Heart right ventricle (tissue), 16 donors: ENCODE data around the gene HOMEZ. TPM values are rescaled to one million over a fixed set of nuclear protein-coding genes. Genes with fewer than 3 reads are reported as not detected.

ENCODE experiments used
- ATAC-seq, 8 donors: fragments of 200-7000 bp; cut with Tn5 transposase; one replicate each; pipeline ENCODE4 v1.9.1; 2020; ENCODE audit warnings: mild to moderate bottlenecking in 8 of 8, moderate library complexity in 8 of 8, moderate number of reproducible peaks in 1 of 8
- DNase-seq, 2 donors: peaks; one replicate each; pipeline ENCODE4 v3.0.0-alpha.2; 2020
- H3K27ac ChIP-seq, 10 donors: fragments of 200-600 bp; sonication (generic) in 2 of 10; one replicate each; pipeline versions ENCODE4 v1.5.0 to v1.8.0; 2020 to 2022; ENCODE audit warnings: mild to moderate bottlenecking in 3 of 10
- H3K27me3 ChIP-seq, 7 donors: fragments of 200-600 bp; one replicate each; pipeline ENCODE4 v1.8.0; 2021 to 2022; ENCODE audit warnings: mild to moderate bottlenecking in 2 of 7
- H3K36me3 ChIP-seq, 9 donors: fragments of 200-600 bp; sonication (generic) in 1 of 9; one replicate each; pipeline versions ENCODE4 v1.5.0 to v1.8.0; 2020 to 2022; ENCODE audit warnings: mild to moderate bottlenecking in 2 of 9
- H3K4me1 ChIP-seq, 9 donors: fragments of 200-600 bp; sonication (generic) in 1 of 9; one replicate each; pipeline versions ENCODE4 v1.5.0 to v1.8.0; 2020 to 2022; ENCODE audit warnings: mild to moderate bottlenecking in 4 of 9
- H3K4me3 ChIP-seq, 10 donors: fragments of 200-600 bp; sonication (generic) in 2 of 10; one replicate each; pipeline versions ENCODE4 v1.5.0 to v1.8.0; 2020 to 2022; ENCODE audit warnings: mild to moderate bottlenecking in 7 of 10, moderate library complexity in 2 of 10
- H3K9me3 ChIP-seq, 11 donors: fragments of 200-600 bp in 10 of 11; sonication (generic) in 2 of 11; one replicate each; pipeline versions ENCODE4 v1.5.0 to v1.8.0; 2013 to 2022; ENCODE audit warnings: mild to moderate bottlenecking in 2 of 11, control low read depth in 1 of 11, moderate library complexity in 1 of 11
- WGBS, 2 donors: extraction: QIAGEN DNeasy Blood & Tissue Kit; methylation state at CpG; one replicate each; pipeline ENCODE4 v1.1.7; 2013; ENCODE audit warnings: inconsistent platforms in 1 of 2; 5-methylcytosine and 5-hydroxymethylcytosine counted together
- intact Hi-C, 10 donors: fragments of 100-400 bp; cut with DNase I; formaldehyde crosslinking; loops; one replicate each; pipeline versions ENCODE4 v1.11.1 to v1.14.2; 2022
- polyA plus RNA-seq, 2 donors: library from polyadenylated mRNA; stranded (reverse); fragments of 200-250 nt; gene quantifications; one replicate each; pipeline ENCODE4 v1.2.3, GENCODE V29; 2013
- total RNA-seq, 10 donors: library from RNA; stranded (reverse); fragmentation: NEBNext Ultra II Directional in 3 of 10; extraction: Animal tissue kit (Norgen Biotek cat#: 25700) in 3 of 10; gene quantifications; one replicate each; pipeline versions ENCODE4 v1.2.1 to v1.2.4, GENCODE V29; 2021 to 2023
- TF ChIP-seq, protein P1 (sequence below), 9 donors: fragments of 200-600 bp; sonication (generic) in 2 of 9; IDR thresholded peaks; one replicate each; pipeline versions ENCODE4 v1.5.0 to v1.8.0; 2021 to 2022; ENCODE audit warnings: antibody characterized with exemption in 9 of 9, mild to moderate bottlenecking in 5 of 9, moderate library complexity in 1 of 9
- donor health status: Arrhythmogenic right ventricular cardiomyopathy.
- donor health status: ischemic (EF 13 %, LVEDD 7.1; RV severe dilation, severe dysfunction).
- donor health status: healthy with polysubstance abuse.
- donor health status: DM: no; HTN: yes; CAD: no.
- donor health status: DM: no; HTN: no; CAD: no.
- donor health status: ischemic (EF 25% LVEDD 6.9; RV normal size, moderate dysfunction).
- donor health status: ischemic (EF 25% LVEDD 5.7; RV mildly dilated, moderate dysfunction).
- donor health status: healthy.
- donor health status: DM: yes; HTN: yes; CAD: no.
- donor health status: Ischemic cardiomyopathy.
- donor health status: ischemic (EF 35%, LVEDD 5.7; RV mildly dilated, moderate dysfunction).
- donor health status: nonischemic (EF 11% LVEDD 7.7; RV severe dilation, severe dysfunction).
- donor health status: DM: yes; HTN: yes; CAD: no.
- donor health status: PGD.
- donor health status: ischemic (EF 29% LVEDD 5.4; RV normal size, mild dysfunction).
- donor health status: nonischemic (EF 23%, LVEDD 6.1; RV moderate dilation, normal function).

The HOMEZ gene
- total and polyA plus RNA-seq, 12 donors: 5.7 to 13.4 (median 9.1) TPM

DNA sequence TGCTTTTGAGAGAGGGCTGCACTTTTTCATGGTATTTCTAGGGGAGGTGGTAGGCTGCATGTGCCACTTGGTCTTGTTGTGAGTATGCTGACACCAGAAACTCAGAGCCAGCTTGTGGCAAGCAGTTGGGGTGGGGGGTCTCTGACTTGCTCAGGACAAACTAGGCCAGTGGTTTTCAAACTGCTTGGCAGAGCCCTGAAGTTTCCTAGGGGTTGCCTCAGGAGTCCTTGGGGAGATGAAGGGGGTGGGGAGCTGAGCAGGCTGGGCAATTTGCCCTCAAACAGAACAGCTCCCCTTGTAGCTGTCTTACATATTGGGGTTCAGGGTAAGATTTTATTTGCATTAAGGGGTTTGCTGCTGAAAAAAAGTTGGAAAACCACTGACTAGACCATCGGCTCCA is 24.6 kb upstream of the HOMEZ start:
- no peak for DNase-seq
- WGBS, 2 donors: 85 to 95% methylated on average over 1 of the region's 1 CpG
- H3K27me3 ChIP-seq: no peaks in the 10 kb centered on the region
- ATAC-seq: no peak
- intact Hi-C loops: no loop called here
- H3K9me3 ChIP-seq: no peaks in the 10 kb centered on the region
- H3K4me1 ChIP-seq: peaks cover 13 to 32% (median 28%) of the 10 kb centered on the region in 9 donors
- TF ChIP-seq, protein P1, sequence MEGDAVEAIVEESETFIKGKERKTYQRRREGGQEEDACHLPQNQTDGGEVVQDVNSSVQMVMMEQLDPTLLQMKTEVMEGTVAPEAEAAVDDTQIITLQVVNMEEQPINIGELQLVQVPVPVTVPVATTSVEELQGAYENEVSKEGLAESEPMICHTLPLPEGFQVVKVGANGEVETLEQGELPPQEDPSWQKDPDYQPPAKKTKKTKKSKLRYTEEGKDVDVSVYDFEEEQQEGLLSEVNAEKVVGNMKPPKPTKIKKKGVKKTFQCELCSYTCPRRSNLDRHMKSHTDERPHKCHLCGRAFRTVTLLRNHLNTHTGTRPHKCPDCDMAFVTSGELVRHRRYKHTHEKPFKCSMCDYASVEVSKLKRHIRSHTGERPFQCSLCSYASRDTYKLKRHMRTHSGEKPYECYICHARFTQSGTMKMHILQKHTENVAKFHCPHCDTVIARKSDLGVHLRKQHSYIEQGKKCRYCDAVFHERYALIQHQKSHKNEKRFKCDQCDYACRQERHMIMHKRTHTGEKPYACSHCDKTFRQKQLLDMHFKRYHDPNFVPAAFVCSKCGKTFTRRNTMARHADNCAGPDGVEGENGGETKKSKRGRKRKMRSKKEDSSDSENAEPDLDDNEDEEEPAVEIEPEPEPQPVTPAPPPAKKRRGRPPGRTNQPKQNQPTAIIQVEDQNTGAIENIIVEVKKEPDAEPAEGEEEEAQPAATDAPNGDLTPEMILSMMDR (IDR thresholded peaks at IDR 0.05): no peak
- peaks cover 0 to 65% (median 8%) of the 10 kb centered on the region in 9 donors for H3K36me3 ChIP-seq
- H3K4me3 ChIP-seq: no peak overlapping the region
- no peak overlapping the region for H3K27ac ChIP-seq

DNA sequence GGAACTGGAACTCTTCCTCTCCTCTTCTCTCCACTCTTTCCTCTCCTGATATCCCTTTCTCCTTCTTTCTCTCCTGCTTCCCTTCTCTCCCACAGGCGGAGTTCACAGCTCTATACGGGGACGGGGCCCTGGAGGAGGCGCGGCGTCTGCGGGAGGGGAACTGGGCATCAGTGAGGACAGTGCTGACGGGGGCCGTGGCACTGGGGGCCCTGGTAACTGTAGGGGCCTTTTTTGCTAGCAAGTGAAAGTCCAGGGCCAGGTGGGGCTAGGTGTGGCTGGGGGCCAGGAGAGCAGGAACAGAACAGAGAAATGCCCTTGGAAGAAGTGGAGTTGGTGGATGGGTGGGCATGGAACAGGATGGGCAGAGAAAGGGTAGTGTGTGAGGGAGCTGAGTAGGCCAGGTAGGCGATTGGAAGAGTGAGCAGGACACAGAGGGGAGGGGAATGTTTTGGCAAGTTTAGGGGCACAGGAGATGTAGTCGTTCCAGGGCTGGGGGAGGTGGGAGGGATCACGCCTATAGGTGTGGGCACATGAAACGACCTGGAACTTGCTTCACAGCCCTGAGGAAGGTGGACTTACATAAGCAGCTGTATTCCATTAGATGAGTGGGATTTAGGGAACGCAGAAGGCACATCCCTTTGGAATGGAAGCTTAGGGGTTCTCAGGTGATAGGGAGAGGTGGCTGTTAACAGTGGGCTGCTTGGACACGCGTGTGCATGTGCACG is 23.0 kb upstream of the HOMEZ start:
- Histone ChIP-seq H3K4me1 (peaks cover 13 to 32% (median 29%) of the 10 kb centered on the region in 9 donors), H3K36me3 (peaks cover 0 to 54% (median 8%) of the 10 kb centered on the region in 9 donors), H3K27ac (no peak overlapping the region), H3K27me3 (no peaks in the 10 kb centered on the region), H3K9me3 (no peaks in the 10 kb centered on the region), H3K4me3 (no peak overlapping the region)
- WGBS, 2 donors: 86 to 87% methylated on average over 17 of the region's 17 CpGs
- intact Hi-C loops: loop anchor here in 2 of 10 donors (5.0 to 10.0 kb wide), 3 partner anchors 158 to 836 kb away; partner anchors contain the start of genes EMC9 (in 1 of the 2), NGDN (in 1 of the 2), PSME2 (in 1 of the 2) and RNF31 (in 1 of the 2)
- ATAC-seq: no peak
- TF ChIP-seq, protein P1 (IDR thresholded peaks at IDR 0.05): no peak
- no peak for DNase-seq

GRCh38 chr14:23307687-23308644 is 22.0 kb upstream of the HOMEZ start:
- intact Hi-C loops: loop anchor here in 3 of 10 donors (2.0 to 10.0 kb wide), 4 partner anchors 13 to 837 kb away; partner anchors contain the start of genes PABPN1 (in 2 of the 3), EMC9 (in 1 of the 3), NGDN (in 1 of the 3) and PSME2 (in 1 of the 3)
- peak overlapping the region in 6 of 10 donors; percentile 83 to 92 (median 91) for H3K27ac ChIP-seq
- H3K9me3 ChIP-seq: no peaks in the 10 kb centered on the region
- DNase-seq: no peak
- no peak for ATAC-seq
- peak overlapping the region in 8 of 10 donors; percentile 39 to 85 (median 72) for H3K4me3 ChIP-seq
- peaks cover 13 to 35% (median 30%) of the 10 kb centered on the region in 9 donors for H3K4me1 ChIP-seq
- 88 to 91% methylated on average over 22 of the region's 22 CpGs for WGBS, 2 donors
- peaks cover 0 to 51% (median 8%) of the 10 kb centered on the region in 9 donors for H3K36me3 ChIP-seq
- no peaks in the 10 kb centered on the region for H3K27me3 ChIP-seq
- TF ChIP-seq, protein P1 (IDR thresholded peaks at IDR 0.05): no peak

GRCh38 chr14:23307146-23307530 is 21.2 kb upstream of the HOMEZ start:
- ATAC-seq (no peak), DNase-seq (no peak)
- H3K4me1 ChIP-seq: peaks cover 13 to 41% (median 37%) of the 10 kb centered on the region in 9 donors
- H3K27me3 ChIP-seq: no peaks in the 10 kb centered on the region
- peak overlapping the region; percentile 39 to 85 (median 72) for H3K4me3 ChIP-seq
- WGBS, 2 donors: 10 to 21% methylated on average over 5 of the region's 5 CpGs
- H3K9me3 ChIP-seq: no peaks in the 10 kb centered on the region
- H3K27ac ChIP-seq: peak overlapping the region in 9 of 10 donors; percentile 83 to 93 (median 91)
- peaks cover 0 to 47% (median 8%) of the 10 kb centered on the region in 9 donors for H3K36me3 ChIP-seq
- TF ChIP-seq, protein P1 (IDR thresholded peaks at IDR 0.05): no peak
- intact Hi-C loops: loop anchor here in 3 of 10 donors (2.0 to 10.0 kb wide), 4 partner anchors 14 to 838 kb away; partner anchors contain the start of genes PABPN1 (in 2 of the 3), EMC9 (in 1 of the 3), NGDN (in 1 of the 3) and PSME2 (in 1 of the 3)
